GM12872 (cell line): ENCODE results near the gene ERG.

Source experiments
- TF ChIP-seq, protein P1 (sequence below): IDR thresholded peaks from 3 replicates; pipeline ENCODE4 v1.5.1; 2011; ENCODE audit warnings: low read depth, mild to moderate bottlenecking, low read length, moderate library complexity; ENCODE audit not compliant: insufficient read depth

Gene ERG

DNA sequence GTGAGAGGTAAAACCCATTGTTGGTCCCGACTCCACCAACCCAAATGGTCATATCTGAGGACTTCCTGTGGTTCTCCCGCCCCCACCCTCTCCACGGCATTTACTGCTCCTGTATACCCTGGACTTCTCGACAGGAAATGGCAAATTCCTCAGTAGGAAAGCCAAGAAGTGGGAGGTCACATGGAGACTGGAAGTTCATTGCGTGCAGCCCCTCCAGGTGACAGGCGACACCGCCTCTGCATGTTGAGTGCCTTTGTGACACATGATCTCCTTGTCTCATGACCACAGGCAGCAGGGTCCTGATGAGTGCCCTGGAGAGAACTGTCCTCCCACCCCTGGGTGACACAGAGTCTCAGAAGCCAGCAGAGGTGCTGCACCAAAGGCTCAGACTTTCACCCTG is 24.2 kb downstream of the ERG start:
- TF ChIP-seq, protein P1, sequence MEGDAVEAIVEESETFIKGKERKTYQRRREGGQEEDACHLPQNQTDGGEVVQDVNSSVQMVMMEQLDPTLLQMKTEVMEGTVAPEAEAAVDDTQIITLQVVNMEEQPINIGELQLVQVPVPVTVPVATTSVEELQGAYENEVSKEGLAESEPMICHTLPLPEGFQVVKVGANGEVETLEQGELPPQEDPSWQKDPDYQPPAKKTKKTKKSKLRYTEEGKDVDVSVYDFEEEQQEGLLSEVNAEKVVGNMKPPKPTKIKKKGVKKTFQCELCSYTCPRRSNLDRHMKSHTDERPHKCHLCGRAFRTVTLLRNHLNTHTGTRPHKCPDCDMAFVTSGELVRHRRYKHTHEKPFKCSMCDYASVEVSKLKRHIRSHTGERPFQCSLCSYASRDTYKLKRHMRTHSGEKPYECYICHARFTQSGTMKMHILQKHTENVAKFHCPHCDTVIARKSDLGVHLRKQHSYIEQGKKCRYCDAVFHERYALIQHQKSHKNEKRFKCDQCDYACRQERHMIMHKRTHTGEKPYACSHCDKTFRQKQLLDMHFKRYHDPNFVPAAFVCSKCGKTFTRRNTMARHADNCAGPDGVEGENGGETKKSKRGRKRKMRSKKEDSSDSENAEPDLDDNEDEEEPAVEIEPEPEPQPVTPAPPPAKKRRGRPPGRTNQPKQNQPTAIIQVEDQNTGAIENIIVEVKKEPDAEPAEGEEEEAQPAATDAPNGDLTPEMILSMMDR: no peak

DNA sequence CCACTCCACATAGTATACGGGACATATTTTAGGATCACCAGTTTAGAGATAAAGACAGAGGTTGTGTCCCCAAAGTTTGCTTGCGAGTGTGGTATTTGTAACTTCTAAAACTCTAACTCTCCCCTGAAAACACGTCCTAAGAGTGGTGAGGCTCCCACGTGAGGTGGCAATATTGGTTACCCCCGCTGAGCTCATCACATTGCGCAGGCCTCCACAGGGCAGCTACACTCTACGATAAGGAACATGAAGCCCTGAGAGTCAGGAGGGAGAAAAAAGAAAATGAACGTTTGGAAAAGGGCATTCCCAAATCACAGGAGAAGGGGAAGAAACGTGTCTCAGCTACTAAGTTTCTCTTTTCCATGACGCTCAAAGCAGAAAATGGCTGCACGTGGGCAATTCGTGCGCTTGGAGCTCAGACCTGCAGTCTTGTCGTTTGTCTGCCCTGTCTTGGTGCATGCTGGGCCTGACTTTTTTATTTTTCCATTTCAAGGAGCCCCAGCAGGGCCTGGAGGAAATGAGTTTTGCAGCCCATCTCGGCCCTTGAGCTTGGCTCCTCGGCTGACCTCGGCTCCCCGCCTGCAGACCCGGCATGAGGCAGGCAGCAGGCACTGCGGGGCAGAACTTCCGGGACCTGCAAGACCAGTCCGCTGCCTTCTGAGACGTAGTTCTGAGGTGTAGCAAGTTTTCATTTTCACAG is 25.7 kb downstream of the ERG start:
- TF ChIP-seq, protein P1: no peak

DNA sequence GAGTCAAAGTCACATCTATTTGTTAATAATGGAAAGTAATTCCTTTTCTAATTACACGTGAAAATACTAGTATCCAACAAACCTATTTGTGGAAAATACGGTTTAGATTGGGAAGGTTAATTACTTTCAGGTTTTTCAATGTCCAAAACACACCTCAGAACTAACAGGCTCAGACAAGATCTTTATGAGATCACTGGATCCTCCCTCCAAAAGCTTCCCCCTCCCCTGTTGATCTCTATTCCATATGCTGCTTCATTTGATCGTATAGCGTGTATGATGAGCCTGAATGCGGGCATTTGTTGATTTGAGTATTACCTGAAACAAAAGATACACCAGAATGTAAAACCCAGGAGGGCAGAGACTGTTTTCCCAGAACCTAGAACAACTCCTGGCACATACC is 26.5 kb downstream of the ERG start:
- TF ChIP-seq, protein P1: no peak

DNA sequence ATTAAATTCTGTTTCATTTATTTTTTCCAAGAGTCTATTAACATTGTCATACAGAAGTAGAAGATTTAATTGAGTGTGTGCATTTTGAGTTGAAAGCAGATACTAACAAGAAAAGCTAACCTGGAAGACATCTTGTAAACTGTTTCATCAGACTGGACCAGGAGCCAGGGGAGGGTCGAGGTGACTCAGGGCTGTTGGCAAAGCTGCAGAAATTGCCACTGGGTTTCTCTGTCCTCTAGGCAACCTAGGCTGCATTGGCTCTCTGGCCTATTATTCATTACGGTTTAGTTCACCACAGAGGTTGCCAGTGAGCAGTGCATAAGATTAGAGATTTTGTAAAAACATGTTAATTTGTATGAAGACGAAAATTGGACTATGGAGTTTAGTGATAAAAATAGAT is 27.5 kb downstream of the ERG start:
- TF ChIP-seq, protein P1: no peak

DNA sequence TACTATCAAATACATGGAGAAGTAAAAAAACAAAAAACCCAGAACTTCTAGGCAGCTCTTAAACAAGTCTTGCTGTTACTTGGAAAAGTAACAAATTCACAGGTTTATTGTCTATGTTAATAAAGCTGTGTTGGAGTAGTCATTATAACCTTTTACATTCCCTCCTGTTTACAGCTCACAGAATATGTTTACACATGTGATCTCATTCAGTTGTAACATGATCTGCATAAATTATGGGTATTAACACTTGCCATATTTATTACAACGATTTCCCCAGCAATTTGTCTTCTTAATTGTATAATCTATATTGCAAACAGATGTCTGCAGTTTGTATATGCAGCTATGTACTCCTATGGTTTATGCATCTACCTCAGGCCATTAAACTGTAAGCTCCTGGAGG is 28.6 kb downstream of the ERG start:
- TF ChIP-seq, protein P1: no peak

DNA sequence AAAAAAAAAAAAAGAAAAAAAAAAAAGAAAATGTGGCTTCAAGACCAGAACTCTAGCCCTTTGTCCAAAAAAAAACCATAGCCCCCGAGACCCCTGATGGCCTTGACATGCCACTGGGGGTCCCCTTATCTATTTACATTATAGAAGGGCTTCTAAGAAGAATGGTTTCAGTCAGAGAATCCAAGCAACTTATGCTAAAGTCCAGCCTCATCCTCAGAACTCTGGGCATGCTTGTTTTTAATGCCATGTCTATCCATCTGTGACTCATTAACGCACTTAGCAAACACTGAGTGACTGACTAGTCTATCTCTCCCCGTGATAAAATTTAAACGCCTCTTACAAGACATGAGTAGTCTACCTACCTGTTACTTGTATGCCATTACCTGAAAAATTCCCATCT is 29.3 kb downstream of the ERG start:
- TF ChIP-seq, protein P1: no peak

DNA sequence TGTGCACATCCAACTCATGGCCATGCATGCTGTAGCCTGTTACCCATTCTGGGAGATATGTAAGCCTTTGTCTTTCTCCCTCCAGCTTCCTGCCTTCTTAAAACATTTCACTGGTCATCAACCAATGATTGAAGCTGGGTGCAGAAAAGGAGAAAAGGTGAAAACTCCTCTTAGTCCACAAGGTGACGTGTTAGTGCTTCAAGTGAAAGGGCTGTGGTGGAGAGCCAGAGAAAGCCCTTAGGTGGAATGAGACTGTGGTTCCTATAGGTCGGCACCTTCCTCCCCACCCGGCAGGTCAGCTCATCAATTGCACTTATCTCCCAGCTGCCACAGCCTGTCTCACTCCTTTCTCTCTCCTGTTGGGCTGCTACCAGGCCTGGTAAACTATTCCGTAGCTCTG is 30.4 kb downstream of the ERG start:
- TF ChIP-seq, protein P1: no peak

DNA sequence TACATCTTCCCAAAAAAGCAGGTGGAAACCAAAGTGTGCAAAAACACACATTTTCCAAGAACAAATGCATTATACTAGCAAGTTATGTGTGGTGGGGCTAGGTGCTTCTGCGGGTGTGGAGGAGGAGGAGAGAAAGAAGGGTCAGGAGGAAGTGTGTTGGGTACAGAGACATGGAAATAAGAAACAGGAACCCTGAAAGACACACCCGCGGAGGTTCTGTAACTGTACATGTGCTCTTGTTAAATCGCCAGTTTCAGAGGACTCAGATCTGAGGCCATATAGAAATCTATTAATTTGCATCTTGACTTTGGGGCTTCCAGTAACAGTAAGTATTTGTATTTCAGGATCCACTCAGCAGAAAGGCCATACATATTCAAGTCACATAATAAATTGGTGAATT is 30.9 kb downstream of the ERG start:
- TF ChIP-seq, protein P1: no peak
